Tibial nerve (tissue), 4 donors: ENCODE data around the gene KLHL17. TPM values are rescaled to one million over a fixed set of nuclear protein-coding genes. Genes with fewer than 3 reads are reported as not detected.
"Not testable (repeated sequence)": the region's sequence is repeated elsewhere in the genome, so short reads cannot be mapped to it uniquely, and the experiment has no call there.

Experiments used
- DNase-seq, 2 donors: peaks; one replicate each; pipeline ENCODE4 v3.0.0-alpha.2; 2019; ENCODE audit warnings: low spot score in 2 of 2
- H3K27ac ChIP-seq, 4 donors: fragments of 200-600 bp; sonication (generic) in 3 of 4; one replicate each; pipeline ENCODE4 v1.5.1; 2017 to 2019; ENCODE audit warnings: mild to moderate bottlenecking in 1 of 4
- H3K27me3 ChIP-seq, 2 donors: fragments of 200-600 bp; sonication (generic) in 1 of 2; one replicate each; pipeline versions ENCODE4 v1.5.1 to v1.6.0; 2017 to 2019
- H3K36me3 ChIP-seq, 3 donors: fragments of 200-600 bp; sonication (generic); one replicate each; pipeline ENCODE4 v1.5.1; 2018 to 2019
- H3K4me1 ChIP-seq, 4 donors: fragments of 200-600 bp; sonication (generic) in 3 of 4; one replicate each; pipeline ENCODE4 v1.5.1; 2017 to 2019
- H3K4me3 ChIP-seq, 4 donors: fragments of 200-600 bp; sonication (generic) in 3 of 4; one replicate each; pipeline ENCODE4 v1.5.1; 2017 to 2019; ENCODE audit warnings: mild to moderate bottlenecking in 1 of 4, moderate library complexity in 1 of 4
- H3K9me3 ChIP-seq, 4 donors: fragments of 200-600 bp; sonication (generic) in 3 of 4; one replicate each; pipeline ENCODE4 v1.5.1; 2017 to 2019
- EP300 ChIP-seq, 2 donors: sonication (generic); formaldehyde crosslinking; IDR thresholded peaks; one replicate each; pipeline ENCODE4 v1.6.1; 2017; ENCODE audit warnings: antibody characterized with exemption in 2 of 2, mild to moderate bottlenecking in 1 of 2
- POLR2A ChIP-seq, 2 donors: fragments of 450-650 bp; IDR thresholded peaks; one replicate each; pipeline ENCODE4 v1.6.1; 2017; ENCODE audit warnings: antibody characterized with exemption in 2 of 2, mild to moderate bottlenecking in 2 of 2, moderate library complexity in 2 of 2
- WGBS, 2 donors: methylation state at CpG; one replicate each; pipeline ENCODE4 v1.1.5; 2018; 5-methylcytosine and 5-hydroxymethylcytosine counted together
- total RNA-seq, 4 donors: library from RNA; depleted of rRNA; stranded (reverse); fragments of >200 nt; gene quantifications; one replicate each; pipeline ENCODE4 v1.1.0, GENCODE V29; 2016
- TF ChIP-seq, protein P1 (sequence below), 5 experiments: fragments of 200-600 bp in 3 of 5; fragments of 450-650 bp in 2 of 5; sonication (generic) in 3 of 5; IDR thresholded peaks; one replicate each; pipeline ENCODE4 v1.5.1; 2016 to 2019; ENCODE audit warnings: antibody characterized with exemption in 5 of 5, mild to moderate bottlenecking in 3 of 5, moderate library complexity in 2 of 5

KLHL17 gene
- total RNA-seq, 4 donors from 2014 or later: 4.2 to 19.2 (median 11.9) TPM

GRCh38 chr1:1004420-1004779, 44.0 kb downstream of the KLHL17 start:
- no peak for DNase-seq
- Histone ChIP-seq H3K4me1 (peaks cover 0 to 40% (median 24%) of the 10 kb centered on the region in 4 donors), H3K27me3 (peaks cover 2 to 57% of the 10 kb centered on the region in 2 donors), H3K4me3 (no peak overlapping the region), H3K9me3 (no peaks in the 10 kb centered on the region), H3K27ac (no peak overlapping the region), H3K36me3 (no peaks in the 10 kb centered on the region)
- 51 to 58% methylated on average over 4 to 7 of the region's 7 CpGs for WGBS, 2 donors
- no peak for TF ChIP-seq POLR2A (IDR thresholded peaks at IDR 0.05)
- TF ChIP-seq, protein P1, sequence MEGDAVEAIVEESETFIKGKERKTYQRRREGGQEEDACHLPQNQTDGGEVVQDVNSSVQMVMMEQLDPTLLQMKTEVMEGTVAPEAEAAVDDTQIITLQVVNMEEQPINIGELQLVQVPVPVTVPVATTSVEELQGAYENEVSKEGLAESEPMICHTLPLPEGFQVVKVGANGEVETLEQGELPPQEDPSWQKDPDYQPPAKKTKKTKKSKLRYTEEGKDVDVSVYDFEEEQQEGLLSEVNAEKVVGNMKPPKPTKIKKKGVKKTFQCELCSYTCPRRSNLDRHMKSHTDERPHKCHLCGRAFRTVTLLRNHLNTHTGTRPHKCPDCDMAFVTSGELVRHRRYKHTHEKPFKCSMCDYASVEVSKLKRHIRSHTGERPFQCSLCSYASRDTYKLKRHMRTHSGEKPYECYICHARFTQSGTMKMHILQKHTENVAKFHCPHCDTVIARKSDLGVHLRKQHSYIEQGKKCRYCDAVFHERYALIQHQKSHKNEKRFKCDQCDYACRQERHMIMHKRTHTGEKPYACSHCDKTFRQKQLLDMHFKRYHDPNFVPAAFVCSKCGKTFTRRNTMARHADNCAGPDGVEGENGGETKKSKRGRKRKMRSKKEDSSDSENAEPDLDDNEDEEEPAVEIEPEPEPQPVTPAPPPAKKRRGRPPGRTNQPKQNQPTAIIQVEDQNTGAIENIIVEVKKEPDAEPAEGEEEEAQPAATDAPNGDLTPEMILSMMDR (IDR thresholded peaks at IDR 0.05): no peak
- TF ChIP-seq EP300 (IDR thresholded peaks at IDR 0.05): no peak

- Histone ChIP-seq H3K27me3 (peaks cover 2 to 55% of the 10 kb centered on the region in 2 donors), H3K27ac (no peak overlapping the region), H3K4me1 (peaks cover 0 to 36% (median 20%) of the 10 kb centered on the region in 4 donors), H3K36me3 (no peaks in the 10 kb centered on the region), H3K4me3 (no peak overlapping the region), H3K9me3 (no peaks in the 10 kb centered on the region)
- no peak for TF ChIP-seq POLR2A (IDR thresholded peaks at IDR 0.05)
- TF ChIP-seq, protein P1 (IDR thresholded peaks at IDR 0.05): no peak
- no peak for TF ChIP-seq EP300 (IDR thresholded peaks at IDR 0.05)
- no peak for DNase-seq
- 30% methylated on average over 12 to 18 of the region's 21 CpGs for WGBS, 2 donors
Observed at GRCh38 chr1:1004780-1005697, 44.7 kb downstream of the KLHL17 start.

- DNase-seq: no peak
- TF ChIP-seq, protein P1 (IDR thresholded peaks at IDR 0.05): no peak
- TF ChIP-seq POLR2A (IDR thresholded peaks at IDR 0.05) (no peak), EP300 (IDR thresholded peaks at IDR 0.05) (no peak)
Observed at GRCh38 chr1:1005774-1006304, 45.5 kb downstream of the KLHL17 start.

DNA sequence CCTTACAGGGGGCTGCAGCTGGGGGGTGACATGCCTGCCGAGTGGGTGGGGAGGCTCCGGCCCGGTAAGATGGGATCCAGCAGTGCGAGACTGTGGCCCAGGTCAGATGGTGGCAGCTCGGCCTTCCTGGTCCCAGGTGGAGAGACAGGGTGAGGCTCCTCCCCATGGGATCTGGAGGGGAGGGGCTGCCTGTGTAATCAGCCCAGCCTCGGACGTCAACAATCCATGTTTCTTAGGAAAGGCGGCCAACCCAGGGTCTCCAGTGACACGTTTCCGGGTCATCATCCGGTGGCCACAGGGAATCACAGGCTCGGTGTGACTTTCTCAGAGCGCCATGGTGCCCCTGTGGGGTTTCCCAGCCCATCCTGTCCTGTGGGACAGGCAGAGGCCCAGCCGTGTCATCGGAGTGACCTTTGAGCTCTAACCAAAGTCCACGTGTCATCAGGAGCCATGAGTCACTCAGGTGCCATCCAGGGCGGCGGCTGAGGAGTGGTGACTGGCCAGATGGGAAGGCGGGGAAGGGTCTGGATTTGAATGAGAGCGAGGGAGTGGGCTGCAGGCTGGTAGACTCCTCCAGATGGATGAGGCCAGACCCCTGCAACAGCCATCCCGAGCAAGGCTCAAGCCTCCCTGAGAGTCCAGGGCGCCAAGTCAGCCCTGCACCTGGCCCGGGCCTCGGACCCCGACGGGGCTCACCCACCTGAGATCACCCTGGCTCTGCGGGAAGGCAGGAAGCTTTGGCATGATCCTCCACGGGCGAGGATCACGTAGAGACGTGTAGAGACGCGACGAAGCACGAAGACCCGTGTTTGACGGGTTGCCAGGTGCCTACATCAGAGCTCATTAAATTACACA, 46.1 kb downstream of the KLHL17 start:
- peaks cover 2 to 43% of the 10 kb centered on the region in 2 donors for H3K27me3 ChIP-seq
- no peaks in the 10 kb centered on the region for H3K36me3 ChIP-seq
- H3K9me3 ChIP-seq: no peaks in the 10 kb centered on the region
- H3K4me1 ChIP-seq: peaks cover 0 to 21% (median 8%) of the 10 kb centered on the region in 4 donors
- no peak for DNase-seq
- 78 to 85% methylated on average over 29 to 37 of the region's 37 CpGs for WGBS, 2 donors
- peak overlapping the region in 1 of 4 donors; percentile 38 for H3K27ac ChIP-seq
- TF ChIP-seq, protein P1 (IDR thresholded peaks at IDR 0.05): no peak
- no peak for TF ChIP-seq POLR2A (IDR thresholded peaks at IDR 0.05)
- TF ChIP-seq EP300 (IDR thresholded peaks at IDR 0.05): no peak
- H3K4me3 ChIP-seq: no peak overlapping the region

More at GRCh38 chr1:1005774-1006304, 45.5 kb downstream of the KLHL17 start:
- Histone ChIP-seq H3K27me3 (peaks cover 2 to 49% of the 10 kb centered on the region in 2 donors), H3K27ac (peak overlapping the region in 1 of 4 donors; percentile 38), H3K4me3 (no peak overlapping the region), H3K36me3 (no peaks in the 10 kb centered on the region), H3K9me3 (no peaks in the 10 kb centered on the region), H3K4me1 (peaks cover 0 to 28% (median 14%) of the 10 kb centered on the region in 4 donors)
- 42 to 60% methylated on average over 8 to 9 of the region's 23 CpGs for WGBS, 2 donors

GRCh38 chr1:1010131-1010530, 49.7 kb downstream of the KLHL17 start:
- H3K36me3 ChIP-seq, H3K4me3 ChIP-seq, DNase-seq, H3K9me3 ChIP-seq, H3K27ac ChIP-seq: not testable (repeated sequence)
- WGBS, 2 donors: 87% methylated on average over 8 of the region's 8 CpGs
- Histone ChIP-seq H3K27me3 (peaks cover 2 to 21% of the 10 kb centered on the region in 2 donors), H3K4me1 (peaks cover 0 to 35% (median 14%) of the 10 kb centered on the region in 4 donors)
